ENCODE measurements around the gene MYO3B. TPM values are rescaled to one million over a fixed set of nuclear protein-coding genes. Genes with fewer than 3 reads are reported as not detected.
A peak's percentile ranks its signal among the peaks of the same experiment; 100 is the strongest.

Gene MYO3B
- total RNA-seq, 1 donor from 2014 or later: 0.22 TPM

GRCh38 chr2:170155723-170156253 is 22.2 kb upstream of the MYO3B start:
- H3K4me3 Mint-ChIP-seq (ENCODE audit: unreplicated experiment): no peak overlapping the region
- TF ChIP-seq, protein P1, sequence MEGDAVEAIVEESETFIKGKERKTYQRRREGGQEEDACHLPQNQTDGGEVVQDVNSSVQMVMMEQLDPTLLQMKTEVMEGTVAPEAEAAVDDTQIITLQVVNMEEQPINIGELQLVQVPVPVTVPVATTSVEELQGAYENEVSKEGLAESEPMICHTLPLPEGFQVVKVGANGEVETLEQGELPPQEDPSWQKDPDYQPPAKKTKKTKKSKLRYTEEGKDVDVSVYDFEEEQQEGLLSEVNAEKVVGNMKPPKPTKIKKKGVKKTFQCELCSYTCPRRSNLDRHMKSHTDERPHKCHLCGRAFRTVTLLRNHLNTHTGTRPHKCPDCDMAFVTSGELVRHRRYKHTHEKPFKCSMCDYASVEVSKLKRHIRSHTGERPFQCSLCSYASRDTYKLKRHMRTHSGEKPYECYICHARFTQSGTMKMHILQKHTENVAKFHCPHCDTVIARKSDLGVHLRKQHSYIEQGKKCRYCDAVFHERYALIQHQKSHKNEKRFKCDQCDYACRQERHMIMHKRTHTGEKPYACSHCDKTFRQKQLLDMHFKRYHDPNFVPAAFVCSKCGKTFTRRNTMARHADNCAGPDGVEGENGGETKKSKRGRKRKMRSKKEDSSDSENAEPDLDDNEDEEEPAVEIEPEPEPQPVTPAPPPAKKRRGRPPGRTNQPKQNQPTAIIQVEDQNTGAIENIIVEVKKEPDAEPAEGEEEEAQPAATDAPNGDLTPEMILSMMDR (IDR thresholded peaks at IDR 0.05; ENCODE audit: partially characterized antibody, unreplicated experiment): no peak
- no peaks in the 10 kb centered on the region for H3K27me3 Mint-ChIP-seq (ENCODE audit: unreplicated experiment)
- no peak for DNase-seq
- peaks cover 20% of the 10 kb centered on the region for H3K4me1 Mint-ChIP-seq (ENCODE audit: low read depth, unreplicated experiment)
- H3K27ac Mint-ChIP-seq (ENCODE audit: unreplicated experiment): peak overlapping the region; percentile 28
- H3K36me3 Mint-ChIP-seq (ENCODE audit: unreplicated experiment): no peaks in the 10 kb centered on the region
- peaks cover 3% of the 10 kb centered on the region for H3K9me3 Mint-ChIP-seq (ENCODE audit: unreplicated experiment)

GRCh38 chr2:170156592-170156991 is 21.4 kb upstream of the MYO3B start:
- TF ChIP-seq, protein P1 (IDR thresholded peaks at IDR 0.05; ENCODE audit: partially characterized antibody, unreplicated experiment): no peak
- Mint-ChIP-seq H3K4me1 (ENCODE audit: low read depth, unreplicated experiment) (peaks cover 15% of the 10 kb centered on the region), H3K27ac (ENCODE audit: unreplicated experiment) (no peak overlapping the region)

GRCh38 chr2:170157025-170157684 is 20.8 kb upstream of the MYO3B start:
- Mint-ChIP-seq H3K4me1 (ENCODE audit: low read depth, unreplicated experiment) (peaks cover 10% of the 10 kb centered on the region), H3K27ac (ENCODE audit: unreplicated experiment) (no peak overlapping the region), H3K36me3 (ENCODE audit: unreplicated experiment) (no peaks in the 10 kb centered on the region), H3K9me3 (ENCODE audit: unreplicated experiment) (no peaks in the 10 kb centered on the region), H3K27me3 (ENCODE audit: unreplicated experiment) (no peaks in the 10 kb centered on the region), H3K4me3 (ENCODE audit: unreplicated experiment) (no peak overlapping the region)
- no peak for DNase-seq
- TF ChIP-seq, protein P1 (IDR thresholded peaks at IDR 0.05; ENCODE audit: partially characterized antibody, unreplicated experiment): no peak

More at GRCh38 chr2:170156592-170156991, 21.4 kb upstream of the MYO3B start:
- DNase-seq: no peak
- H3K4me3 Mint-ChIP-seq (ENCODE audit: unreplicated experiment): no peak overlapping the region
- no peaks in the 10 kb centered on the region for H3K27me3 Mint-ChIP-seq (ENCODE audit: unreplicated experiment)
- no peaks in the 10 kb centered on the region for H3K36me3 Mint-ChIP-seq (ENCODE audit: unreplicated experiment)
- peaks cover 1% of the 10 kb centered on the region for H3K9me3 Mint-ChIP-seq (ENCODE audit: unreplicated experiment)

GRCh38 chr2:170159060-170159459 is 18.9 kb upstream of the MYO3B start:
- Mint-ChIP-seq H3K27me3 (ENCODE audit: unreplicated experiment) (no peaks in the 10 kb centered on the region), H3K27ac (ENCODE audit: unreplicated experiment) (no peak overlapping the region), H3K4me3 (ENCODE audit: unreplicated experiment) (no peak overlapping the region), H3K36me3 (ENCODE audit: unreplicated experiment) (no peaks in the 10 kb centered on the region), H3K9me3 (ENCODE audit: unreplicated experiment) (no peaks in the 10 kb centered on the region), H3K4me1 (ENCODE audit: low read depth, unreplicated experiment) (peaks cover 9% of the 10 kb centered on the region)
- DNase-seq: no peak
- TF ChIP-seq, protein P1 (IDR thresholded peaks at IDR 0.05; ENCODE audit: partially characterized antibody, unreplicated experiment): no peak

DNA sequence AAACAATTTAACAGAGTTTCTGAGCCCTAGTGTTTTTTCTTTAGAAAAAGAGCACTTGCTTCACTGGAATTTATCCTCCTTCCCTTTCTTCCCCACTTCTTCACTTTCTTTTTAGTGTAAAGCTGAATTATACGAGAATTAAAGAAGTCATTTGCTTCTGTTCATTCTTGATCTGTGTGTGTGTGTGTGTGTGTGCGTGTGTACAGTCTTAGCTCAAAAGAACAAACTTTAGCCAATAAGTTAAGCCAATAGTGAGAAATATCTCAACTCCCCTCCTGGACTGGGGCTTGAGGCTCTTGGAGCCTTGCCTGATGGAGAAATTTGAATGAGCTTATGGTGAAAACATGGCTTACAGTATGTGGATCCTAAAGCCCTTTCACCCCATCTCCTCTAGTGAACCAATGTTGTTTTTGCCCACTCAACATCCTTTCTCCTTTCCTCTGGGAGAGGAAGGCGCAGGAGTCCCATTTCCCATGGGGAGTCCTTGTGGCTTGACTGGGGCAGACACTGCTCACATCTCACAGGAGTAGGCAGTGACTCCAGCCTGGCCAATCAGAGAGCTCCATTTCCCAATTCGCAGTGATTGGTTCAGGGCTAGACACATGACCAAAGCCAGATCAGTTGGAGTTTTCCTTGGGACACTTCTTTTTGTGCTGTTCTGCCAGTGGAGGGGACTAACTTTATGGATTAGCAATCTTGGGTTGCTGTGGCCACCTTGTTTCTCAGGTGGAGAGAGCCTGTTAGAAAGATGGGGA is 16.3 kb upstream of the MYO3B start:
- no peak for DNase-seq
- TF ChIP-seq, protein P1 (IDR thresholded peaks at IDR 0.05; ENCODE audit: partially characterized antibody, unreplicated experiment): no peak
- H3K27ac Mint-ChIP-seq (ENCODE audit: unreplicated experiment): no peak overlapping the region
- no peaks in the 10 kb centered on the region for H3K4me1 Mint-ChIP-seq (ENCODE audit: low read depth, unreplicated experiment)
- no peak overlapping the region for H3K4me3 Mint-ChIP-seq (ENCODE audit: unreplicated experiment)
- H3K9me3 Mint-ChIP-seq (ENCODE audit: unreplicated experiment): no peaks in the 10 kb centered on the region
- H3K27me3 Mint-ChIP-seq (ENCODE audit: unreplicated experiment): no peaks in the 10 kb centered on the region
- H3K36me3 Mint-ChIP-seq (ENCODE audit: unreplicated experiment): no peaks in the 10 kb centered on the region
